ENCODE data around the gene SKIC3.

Gene SKIC3

GRCh38 chr5:95554647-95555548 is at the start of gene SKIC3, which contains the start of gene ARSK:
SKIC3 (minus strand) TSS chr5:95554977; CDS start chr5:95547150, 7,827 bp downstream.
ARSK (plus strand) TSS chr5:95555101; CDS start chr5:95555279, 178 bp downstream.
- DNase-seq: peak; percentile 96

GRCh38 chr5:95600557-95600956 is 45.8 kb upstream of the SKIC3 start:
- no peak for DNase-seq

GRCh38 chr5:95599252-95599651 is 44.5 kb upstream of the SKIC3 start:
- DNase-seq: no peak

GRCh38 chr5:95595289-95595931 is 40.6 kb upstream of the SKIC3 start:
- DNase-seq: no peak

GRCh38 chr5:95591490-95591901 is 36.7 kb upstream of the SKIC3 start:
- no peak for DNase-seq

- no peak for DNase-seq
Measured at GRCh38 chr5:95590880-95591279, 36.1 kb upstream of the SKIC3 start.

- no peak for DNase-seq
Measured at GRCh38 chr5:95583992-95584391, 29.2 kb upstream of the SKIC3 start.

GRCh38 chr5:95581576-95581975 is 26.8 kb upstream of the SKIC3 start:
- DNase-seq: no peak

- DNase-seq: no peak
Measured at GRCh38 chr5:95572016-95572415, 17.2 kb upstream of the SKIC3 start.

GRCh38 chr5:95565280-95565920 is 10.6 kb upstream of the SKIC3 start:
- DNase-seq: no peak

- no peak for DNase-seq
Measured at GRCh38 chr5:95564450-95564849, 9.7 kb upstream of the SKIC3 start.

GRCh38 chr5:95563367-95563766 is 8.6 kb upstream of the SKIC3 start:
- no peak for DNase-seq

- DNase-seq: no peak
Measured at GRCh38 chr5:95562282-95562681, 7.5 kb upstream of the SKIC3 start.

- no peak for DNase-seq
Measured at GRCh38 chr5:95557841-95558240, 3.1 kb upstream of the SKIC3 start.

- DNase-seq: no peak
Measured at GRCh38 chr5:95555553-95555952, 776 bp upstream of the SKIC3 start.

GRCh38 chr5:95554331-95554646 is 488 bp downstream of the SKIC3 start:
- DNase-seq: no peak

GRCh38 chr5:95549030-95549429 is 5.7 kb downstream of the SKIC3 start:
- DNase-seq: no peak

GRCh38 chr5:95543017-95543705 is 11.6 kb downstream of the SKIC3 start:
- no peak for DNase-seq

- no peak for DNase-seq
Measured at GRCh38 chr5:95537501-95537900, 17.3 kb downstream of the SKIC3 start.

- no peak for DNase-seq
Measured at GRCh38 chr5:95533761-95534160, 21.0 kb downstream of the SKIC3 start.

- no peak for DNase-seq
Measured at GRCh38 chr5:95533106-95533505, 21.7 kb downstream of the SKIC3 start.

GRCh38 chr5:95532415-95532814 is 22.4 kb downstream of the SKIC3 start:
- no peak for DNase-seq

- DNase-seq: no peak
Measured at GRCh38 chr5:95531491-95531890, 23.3 kb downstream of the SKIC3 start.

Measured in activated effector memory CD4-positive, alpha-beta T cell treated with anti-CD3 and anti-CD28 coated beads, Interleukin-2, amount 50 U/mL, for 16 hours (primary cell).